ENCODE results near the gene HDAC10. TPM values are rescaled to one million over a fixed set of nuclear protein-coding genes. Genes with fewer than 3 reads are reported as not detected.
A peak's percentile ranks its signal among the peaks of the same experiment; 100 is the strongest.

Gene HDAC10
- total RNA-seq, 1 experiment from 2014 or later: 71.3 TPM

- ATAC-seq (no peak), DNase-seq (ENCODE audit: low read depth, low spot score) (no peak)
- H3K4me3 ChIP-seq (ENCODE audit: low read depth in 2 of 2, low read length in 2 of 2): no peak overlapping the region
- CTCF ChIA-PET: interaction anchor here (0.6 kb wide), 1 partner anchor 9 kb away, joined by 4 read pairs; no protein-coding TSS in a partner anchor
- in situ Hi-C loops (cut with HindIII; ENCODE audit: low pct_unique_long_range_greater_than_20kb, low sequenced_read_pairs): no loop called here
- BruUV-seq (replicated peaks): no TSS peak
- POLR2A ChIA-PET: no interaction called here
- no peak for TF ChIP-seq POLR2AphosphoS5 (IDR thresholded peaks at IDR 0.05; ENCODE audit: low read depth, low read length)
- TF ChIP-seq TCF7L2 (IDR thresholded peaks at IDR 0.05; ENCODE audit: low read depth, low read length): no peak
- no peak for TF ChIP-seq REST (IDR thresholded peaks at IDR 0.05; ENCODE audit: insufficient read depth in 1 of 2, low read depth in 2 of 2, low read length in 1 of 2)
- TF ChIP-seq SIN3A (IDR thresholded peaks at IDR 0.05; ENCODE audit: borderline replicate concordance, insufficient read depth, low read depth, low read length): no peak
- no peak for TF ChIP-seq CTCF (IDR thresholded peaks at IDR 0.05)
- no peaks in the 10 kb centered on the region for H3K27me3 ChIP-seq (ENCODE audit: control insufficient read depth, insufficient read depth, low read length)
- H3K36me3 ChIP-seq (ENCODE audit: control insufficient read depth, insufficient read depth, low read length): no peaks in the 10 kb centered on the region; the same call in 1 of the 2 replicates
- H3K9me3 ChIP-seq (ENCODE audit: control insufficient read depth, insufficient read depth, low read depth, low read length): no peaks in the 10 kb centered on the region
- H3K4me1 ChIP-seq (ENCODE audit: control insufficient read depth, insufficient read depth, low read length): peaks cover 32% of the 10 kb centered on the region
- intact Hi-C loops (cut with micrococcal nuclease; ENCODE audit: unreplicated experiment): no loop called here
- peak overlapping the region; percentile 85 for H3K27ac ChIP-seq (ENCODE audit: low read length)
Observed at GRCh38 chr22:50262973-50263617, 12.0 kb upstream of the HDAC10 start.

- H3K27ac ChIP-seq (ENCODE audit: low read length): peak overlapping the region; percentile 85
- no peak overlapping the region; a peak in 1 of 4 replicates for H3K4me3 ChIP-seq (ENCODE audit: low read depth in 2 of 2, low read length in 2 of 2)
- TF ChIP-seq REST (IDR thresholded peaks at IDR 0.05; ENCODE audit: insufficient read depth in 1 of 2, low read depth in 2 of 2, low read length in 1 of 2) (no peak), TCF7L2 (IDR thresholded peaks at IDR 0.05; ENCODE audit: low read depth, low read length) (no peak), POLR2AphosphoS5 (IDR thresholded peaks at IDR 0.05; ENCODE audit: low read depth, low read length) (no peak), CTCF (IDR thresholded peaks at IDR 0.05) (no peak), SIN3A (IDR thresholded peaks at IDR 0.05; ENCODE audit: borderline replicate concordance, insufficient read depth, low read depth, low read length) (no peak)
- POLR2A ChIA-PET: interaction anchor here (0.5 kb wide), 1 partner anchor 1766 kb away, joined by 3 read pairs; no protein-coding TSS in a partner anchor
- intact Hi-C loops (cut with micrococcal nuclease; ENCODE audit: unreplicated experiment) (no loop called here), in situ Hi-C loops (cut with HindIII; ENCODE audit: low pct_unique_long_range_greater_than_20kb, low sequenced_read_pairs) (no loop called here)
- peaks cover 33% of the 10 kb centered on the region for H3K4me1 ChIP-seq (ENCODE audit: control insufficient read depth, insufficient read depth, low read length)
- DNase-seq (ENCODE audit: low read depth, low spot score): no peak
- BruUV-seq (replicated peaks): no TSS peak
- peak; percentile 39; the same call in 1 of the 2 replicates for ATAC-seq
- H3K27me3 ChIP-seq (ENCODE audit: control insufficient read depth, insufficient read depth, low read length): no peaks in the 10 kb centered on the region
- no peaks in the 10 kb centered on the region for H3K9me3 ChIP-seq (ENCODE audit: control insufficient read depth, insufficient read depth, low read depth, low read length)
- CTCF ChIA-PET: no interaction called here
- H3K36me3 ChIP-seq (ENCODE audit: control insufficient read depth, insufficient read depth, low read length): no peaks in the 10 kb centered on the region; the same call in 1 of the 2 replicates
Observed at GRCh38 chr22:50262460-50262911, 11.4 kb upstream of the HDAC10 start.
